AG04450 (cell line): ENCODE data around the gene CYP46A1. TPM values are rescaled to one million over a fixed set of nuclear protein-coding genes. Genes with fewer than 3 reads are reported as not detected.
"Not testable (repeated sequence)": the region's sequence is repeated elsewhere in the genome, so short reads cannot be mapped to it uniquely, and the experiment has no call there.

ENCODE experiments used
- CTCF ChIA-PET: fragments of 300-600, 350-600 bp; formaldehyde crosslinking; extraction: SDS; loops from one replicate; lab custom pipeline; 2022; ENCODE audit warnings: antibody characterized with exemption, inconsistent platforms; lab: Charles Lee
- POLR2A ChIA-PET: fragments of 350-600 bp; formaldehyde crosslinking; extraction: SDS; loops from one replicate; lab custom pipeline; 2021; ENCODE audit warnings: antibody characterized with exemption, inconsistent platforms; lab: Yijun Ruan, JAX
- DNase-seq: peaks from one replicate; pipeline ENCODE4 v3.0.0-alpha.2; 2011; ENCODE audit warnings: low read depth, low spot score
- H3K27ac ChIP-seq: one replicate; pipeline ENCODE4 v1.5.1; 2012; ENCODE audit warnings: low read depth, low read length, control low read depth
- H3K27me3 ChIP-seq: one replicate; pipeline ENCODE4 v1.6.0; 2012; ENCODE audit warnings: low read length; ENCODE audit not compliant: control insufficient read depth, insufficient read depth
- H3K4me3 ChIP-seq: 2 replicates; pipeline ENCODE4 v1.5.1; 2011; ENCODE audit warnings: mild to moderate bottlenecking, low read depth, low read length, control low read depth
- H3K9me3 ChIP-seq: 2 replicates; pipeline ENCODE4 v1.5.1; 2012; ENCODE audit warnings: low read length; ENCODE audit not compliant: control insufficient read depth, insufficient read depth
- CTCF ChIP-seq: IDR thresholded peaks from 2 replicates; pipeline ENCODE4 v1.5.1; 2011; ENCODE audit warnings: low read depth, low read length, control low read depth, inconsistent platforms
- polyA plus RNA-seq: library from polyadenylated mRNA; depleted of rRNA; stranded (reverse); fragments of >200 nt; gene quantifications from 2 replicates; pipeline ENCODE4 v1.2.3, GENCODE V29; 2011

The CYP46A1 gene
- polyA plus RNA-seq, 1 experiment = 0.07 TPM

GRCh38 chr14:99759546-99759925 is 75.4 kb downstream of the CYP46A1 start:
- Histone ChIP-seq H3K27me3 (no peaks in the 10 kb centered on the region), H3K4me3 (no peak overlapping the region), H3K27ac (no peak overlapping the region), H3K9me3 (no peaks in the 10 kb centered on the region; the same call in 1 of the 2 replicates)
- POLR2A ChIA-PET = interaction anchor here (2.1 kb wide), 1 partner anchor 120 kb away, joined by 8 read pairs; no protein-coding TSS in a partner anchor
- no peak for DNase-seq
- CTCF ChIA-PET = no interaction called here
- no peak for TF ChIP-seq CTCF

GRCh38 chr14:99760817-99761216 is 76.7 kb downstream of the CYP46A1 start:
- CTCF ChIA-PET = no interaction called here
- H3K9me3 ChIP-seq = no peaks in the 10 kb centered on the region; the same call in 1 of the 2 replicates
- no peak for DNase-seq
- no peak overlapping the region for H3K27ac ChIP-seq
- POLR2A ChIA-PET = no interaction called here
- TF ChIP-seq CTCF = no peak
- H3K4me3 ChIP-seq = no peak overlapping the region
- H3K27me3 ChIP-seq = no peaks in the 10 kb centered on the region

- H3K9me3 ChIP-seq, H3K27ac ChIP-seq, CTCF ChIA-PET, DNase-seq, H3K27me3 ChIP-seq, H3K4me3 ChIP-seq, POLR2A ChIA-PET: not testable (repeated sequence)
These were observed 78.8 kb downstream of the CYP46A1 start for GRCh38 chr14:99762911-99763310.

GRCh38 chr14:99763527-99764221 is 79.6 kb downstream of the CYP46A1 start:
- no peaks in the 10 kb centered on the region for H3K27me3 ChIP-seq
- no peak for TF ChIP-seq CTCF
- H3K4me3 ChIP-seq = no peak overlapping the region
- ChIA-PET POLR2A (no interaction called here), CTCF (no interaction called here)
- H3K9me3 ChIP-seq = no peaks in the 10 kb centered on the region
- H3K27ac ChIP-seq = no peak overlapping the region
- DNase-seq = no peak

- Histone ChIP-seq H3K9me3 (no peaks in the 10 kb centered on the region), H3K27me3 (no peaks in the 10 kb centered on the region), H3K4me3 (no peak overlapping the region), H3K27ac (no peak overlapping the region)
- no peak for TF ChIP-seq CTCF
- CTCF ChIA-PET = no interaction called here
- POLR2A ChIA-PET = no interaction called here
- DNase-seq = no peak
These were observed 80.2 kb downstream of the CYP46A1 start for GRCh38 chr14:99764222-99764706.
